Renal cortex interstitium (tissue), 15 donors: ENCODE results near the gene SAMD14. TPM values are rescaled to one million over a fixed set of nuclear protein-coding genes. Genes with fewer than 3 reads are reported as not detected.

Source experiments
- DNase-seq, 11 donors: peaks; one replicate each; pipeline ENCODE4 v3.0.0-alpha.2; 2013; ENCODE audit warnings: low read depth in 9 of 11, low spot score in 4 of 11; ENCODE audit errors: extremely low read depth in 1 of 11
- long read RNA-seq, 16 experiments: transcript quantifications; one replicate each; lab custom pipeline, GENCODE V29; 2026
- polyA plus RNA-seq, 3 donors: library from polyadenylated mRNA; unstranded; fragments of 120-200 nt; gene quantifications; one replicate each; pipeline ENCODE4 v1.2.1, GENCODE V29; 2013; ENCODE audit not compliant: insufficient read length in 3 of 3

Gene SAMD14
- 10 to 100 TPM; 13.2 to 19.4 (median 18.6) TPM for polyA plus RNA-seq
- long read RNA-seq, donor 1, full-length matches to known transcripts: 7 of 7 reads
- long read RNA-seq, donor 1, partial matches to known transcripts: 0 of 7 reads
- long read RNA-seq, donor 1, other reads (novel, unspliced or antisense): 0 of 7 reads
- long read RNA-seq, donor 2, partial matches to known transcripts: 0 of 3 reads
- long read RNA-seq, donor 2, other reads (novel, unspliced or antisense): 0 of 3 reads
- long read RNA-seq, donor 3, full-length matches to known transcripts: 2 of 2 reads
- long read RNA-seq, donor 3, partial matches to known transcripts: 0 of 2 reads
- long read RNA-seq, donor 3, other reads (novel, unspliced or antisense): 0 of 2 reads
- long read RNA-seq, donor 4, full-length matches to known transcripts: 10 of 10 reads
- long read RNA-seq, donor 4, partial matches to known transcripts: 0 of 10 reads
- long read RNA-seq, donor 4, other reads (novel, unspliced or antisense): 0 of 10 reads
- long read RNA-seq, donor 5: 0 reads
- long read RNA-seq, donor 6, full-length matches to known transcripts: 6 of 107 reads
- long read RNA-seq, donor 6, partial matches to known transcripts: 101 of 107 reads
- long read RNA-seq, donor 6, other reads (novel, unspliced or antisense): 0 of 107 reads
- long read RNA-seq, donor 7, full-length matches to known transcripts: 3 of 3 reads
- long read RNA-seq, donor 7, partial matches to known transcripts: 0 of 3 reads
- long read RNA-seq, donor 7, other reads (novel, unspliced or antisense): 0 of 3 reads
- long read RNA-seq, donor 8: 0 reads
- long read RNA-seq, donor 9, partial matches to known transcripts: 0 of 1 reads
- long read RNA-seq, donor 9, other reads (novel, unspliced or antisense): 0 of 1 reads
- long read RNA-seq, donor 10, partial matches to known transcripts: 0 of 4 reads
- long read RNA-seq, donor 10, other reads (novel, unspliced or antisense): 0 of 4 reads
- long read RNA-seq, donor 11, full-length matches to known transcripts: 2 of 2 reads
- long read RNA-seq, donor 11, partial matches to known transcripts: 0 of 2 reads
- long read RNA-seq, donor 11, other reads (novel, unspliced or antisense): 0 of 2 reads
- long read RNA-seq, donor 12, full-length matches to known transcripts: 1 of 1 reads
- long read RNA-seq, donor 12, partial matches to known transcripts: 0 of 1 reads
- long read RNA-seq, donor 12, other reads (novel, unspliced or antisense): 0 of 1 reads
- long read RNA-seq, donor 13: 0 reads
- long read RNA-seq, donor 14, full-length matches to known transcripts: 1 of 1 reads
- long read RNA-seq, donor 14, partial matches to known transcripts: 0 of 1 reads
- long read RNA-seq, donor 14, other reads (novel, unspliced or antisense): 0 of 1 reads
- long read RNA-seq, donor 15, full-length matches to known transcripts: 1 of 1 reads
- long read RNA-seq, donor 15, partial matches to known transcripts: 0 of 1 reads
- long read RNA-seq, donor 15, other reads (novel, unspliced or antisense): 0 of 1 reads
- long read RNA-seq, donor 16, full-length matches to known transcripts: 7 of 7 reads
- long read RNA-seq, donor 16, partial matches to known transcripts: 0 of 7 reads
- long read RNA-seq, donor 16, other reads (novel, unspliced or antisense): 0 of 7 reads

- no peak for DNase-seq
Measured at GRCh38 chr17:50129728-50130558, at the start of gene SAMD14. Gene SAMD14 (minus strand): TSS chr17:50130160. CDS start chr17:50124959, 5,201 bp downstream.

DNA sequence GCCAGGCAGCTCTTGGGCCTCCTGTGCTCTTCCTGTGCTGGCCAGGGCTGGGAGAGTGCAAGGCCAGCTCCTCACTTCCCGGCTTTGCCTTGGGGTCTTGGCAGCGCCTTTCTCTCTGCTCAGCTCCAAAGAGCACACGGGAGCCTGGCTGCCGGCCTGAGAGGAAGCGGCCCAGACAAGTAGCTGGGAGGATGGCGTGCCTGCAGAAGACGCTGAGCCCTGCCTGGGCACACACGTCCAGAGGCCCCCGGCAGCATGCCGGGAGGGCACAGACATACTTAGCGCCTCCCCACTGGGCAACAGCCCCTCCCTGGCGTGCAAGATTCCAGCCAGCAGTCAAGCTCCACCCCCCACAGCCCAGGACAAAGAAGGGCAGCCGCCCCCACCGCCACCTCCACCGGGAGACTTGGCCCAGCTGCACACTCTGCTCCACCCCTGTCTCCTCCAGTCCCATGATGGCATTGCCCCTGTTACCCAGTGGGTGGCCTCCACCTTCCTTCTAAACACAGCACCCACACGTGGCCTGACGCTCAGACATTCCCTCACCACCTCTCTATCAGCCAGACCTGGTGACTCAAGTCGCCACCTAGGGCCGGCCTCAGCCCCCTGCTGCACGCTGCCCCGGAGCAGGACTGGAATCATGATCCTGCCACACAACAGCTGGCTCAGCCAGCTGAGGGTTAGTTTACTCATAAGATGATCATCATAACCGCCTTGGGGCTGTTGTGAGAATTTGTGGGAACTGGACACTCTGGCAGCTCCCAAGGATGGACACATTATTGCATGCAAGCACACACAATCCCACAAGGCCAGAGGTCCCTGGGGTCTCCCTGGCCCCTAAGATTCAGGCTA lies 48.2 kb upstream of the SAMD14 start:
- peak in 4 of 11 donors; percentile 42 to 75 (median 58) for DNase-seq

GRCh38 chr17:50177476-50177875 lies 47.5 kb upstream of the SAMD14 start:
- DNase-seq: no peak

DNA sequence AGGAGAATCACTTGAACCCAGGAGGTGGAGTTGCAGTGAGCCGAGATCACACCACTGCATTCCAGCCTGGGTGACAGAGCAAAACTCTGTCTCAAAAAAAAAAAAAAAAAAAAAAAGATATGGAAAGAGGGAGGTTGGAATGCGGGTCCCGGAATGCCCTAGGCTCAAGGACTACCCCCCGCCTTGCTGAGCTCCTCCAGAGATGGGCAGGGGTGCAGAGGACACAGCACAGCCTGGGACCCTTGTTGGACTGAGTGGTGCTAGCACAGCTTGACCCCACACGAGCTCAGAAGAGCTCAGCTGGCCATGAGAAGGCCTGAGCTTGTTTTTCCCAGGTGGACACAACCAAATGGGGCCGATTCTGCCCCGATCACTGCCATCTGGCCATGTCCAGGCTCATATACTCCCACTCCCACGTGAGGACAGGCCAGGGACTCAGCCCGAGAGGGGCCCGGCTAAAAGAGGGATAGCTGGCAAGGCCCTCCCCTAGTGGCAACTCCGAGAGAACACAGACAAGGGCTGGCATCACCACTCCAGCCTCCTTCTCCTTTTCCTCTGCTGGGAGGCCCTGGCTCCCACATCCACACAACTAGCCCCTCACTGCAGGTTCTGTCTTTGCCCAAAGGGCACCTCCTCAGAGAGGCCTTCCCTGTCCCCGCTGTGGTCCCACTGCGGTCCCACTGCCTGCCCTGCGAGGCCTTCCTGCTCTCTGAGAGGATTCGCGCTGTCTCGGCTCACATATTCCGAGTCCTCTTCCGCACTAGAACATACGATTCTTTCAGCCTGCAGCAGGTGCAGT lies 46.8 kb upstream of the SAMD14 start:
- DNase-seq: no peak

DNA sequence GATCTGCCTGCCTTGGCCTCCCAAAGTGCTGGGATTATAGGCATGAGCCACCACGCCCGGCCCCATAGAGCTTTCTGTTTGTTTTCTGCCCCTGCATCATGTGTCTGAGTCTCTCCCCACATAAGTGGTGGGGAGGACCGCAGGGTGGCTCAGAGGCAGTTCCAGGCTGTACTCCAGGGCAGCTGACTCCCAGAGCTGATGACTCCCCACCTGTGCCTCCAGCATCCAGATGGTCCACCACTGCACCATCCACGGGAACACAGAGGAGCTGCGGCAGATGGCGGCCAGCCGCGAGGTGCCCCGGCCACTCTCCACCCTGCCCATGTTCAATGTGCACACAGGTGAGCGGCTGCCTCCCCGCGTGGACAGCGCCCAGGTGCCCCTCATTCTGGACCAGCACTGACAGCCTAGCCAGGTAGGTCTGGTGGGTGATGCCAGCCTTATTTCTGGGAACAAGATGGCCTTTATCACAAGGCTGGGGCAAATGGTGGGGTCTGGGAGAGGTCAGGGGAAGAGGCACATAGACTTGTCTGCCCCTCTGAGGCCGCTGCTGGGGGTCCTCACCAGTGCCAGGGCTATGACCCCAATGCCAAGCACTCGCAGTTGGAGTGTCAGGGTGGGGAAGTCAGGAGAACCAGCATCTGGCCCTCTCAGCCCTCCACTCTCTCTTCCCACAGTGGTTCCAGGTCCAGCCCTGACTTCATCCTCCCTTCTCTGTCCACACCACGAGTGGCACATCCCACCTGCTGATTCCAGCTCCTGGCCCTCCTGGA lies 45.3 kb upstream of the SAMD14 start:
- DNase-seq: no peak

GRCh38 chr17:50174444-50174843 lies 44.5 kb upstream of the SAMD14 start:
- DNase-seq: no peak

DNA sequence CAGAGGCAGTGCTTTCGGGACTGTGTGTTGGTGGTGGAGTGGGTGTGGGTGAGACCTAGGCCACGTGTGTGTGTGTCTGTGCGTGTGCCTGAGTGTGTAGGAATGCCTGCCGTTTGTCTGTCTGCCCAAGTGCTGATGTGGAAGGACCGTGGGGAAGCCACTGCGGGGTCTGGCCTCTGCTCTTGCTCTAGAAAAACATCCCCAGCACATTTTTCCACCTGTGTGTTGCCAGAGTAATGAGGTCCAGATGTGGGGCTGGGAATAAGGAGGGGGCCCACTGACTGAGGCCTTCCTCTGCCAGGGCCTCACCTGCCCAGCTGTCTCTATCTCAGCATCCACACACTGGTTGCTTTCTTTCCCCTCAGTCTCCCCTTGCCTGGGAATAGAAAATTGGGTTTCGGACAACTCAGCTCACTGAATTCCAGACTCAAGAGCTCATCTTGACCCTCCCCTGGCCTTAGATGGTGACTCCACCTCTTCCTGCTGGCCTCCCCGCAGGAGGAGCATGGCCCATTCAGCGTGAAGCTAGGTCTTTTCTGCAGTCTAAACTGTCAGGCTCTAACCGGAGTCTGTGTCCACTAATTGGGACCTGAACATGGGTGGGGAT lies 43.5 kb upstream of the SAMD14 start:
- DNase-seq: peak in 1 of 11 donors; percentile 59

DNA sequence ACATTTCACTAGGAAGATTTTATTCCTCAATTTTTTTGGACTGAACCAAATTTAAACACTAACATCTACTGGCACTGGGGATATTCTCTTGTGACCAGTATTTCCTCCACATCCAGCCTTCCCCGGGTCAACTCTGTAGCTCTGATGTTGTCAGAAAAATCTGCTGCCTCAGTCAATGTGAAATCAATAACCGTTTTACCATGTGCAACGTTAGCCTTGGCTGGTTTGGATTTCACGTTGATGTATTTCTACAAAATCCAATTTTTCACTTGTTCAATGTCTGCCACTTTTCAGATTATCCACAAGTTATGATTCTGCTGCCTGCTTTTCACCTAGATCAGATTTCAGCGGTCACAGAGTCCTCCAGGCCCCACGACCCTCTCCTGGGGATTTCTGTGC lies 43.0 kb upstream of the SAMD14 start:
- DNase-seq: no peak

- DNase-seq: no peak
Measured at GRCh38 chr17:50172130-50172529, 42.2 kb upstream of the SAMD14 start.

- no peak for DNase-seq
Measured at GRCh38 chr17:50171371-50172071, 41.6 kb upstream of the SAMD14 start.

- no peak for DNase-seq
Measured at GRCh38 chr17:50170662-50171370, 40.9 kb upstream of the SAMD14 start.

GRCh38 chr17:50169881-50170459 lies 40.0 kb upstream of the SAMD14 start:
- no peak for DNase-seq

GRCh38 chr17:50169121-50169764 lies 39.3 kb upstream of the SAMD14 start:
- DNase-seq: peak in 3 of 11 donors; percentile 53 to 65 (median 59)
